GM18868 (cell line): Measurements from ENCODE around the gene CRADD.
"Not testable (repeated sequence)": the region's sequence is repeated elsewhere in the genome, so short reads cannot be mapped to it uniquely, and the experiment has no call there.

Source experiments
- ATAC-seq: cut with Tn5 transposase; IDR thresholded peaks from one replicate; pipeline ENCODE4 v1.9.1; 2021; ENCODE audit warnings: mild to moderate bottlenecking, moderate library complexity; ENCODE audit not compliant: unreplicated experiment

The CRADD gene

GRCh38 chr12:93754859-93755258 lies 77.7 kb downstream of the CRADD start:
- ATAC-seq = not testable (repeated sequence)

- ATAC-seq = no peak
Measured at GRCh38 chr12:93756288-93756687, 79.1 kb downstream of the CRADD start.

- no peak for ATAC-seq
Measured at GRCh38 chr12:93757792-93758694, 80.9 kb downstream of the CRADD start.

GRCh38 chr12:93758801-93759373 lies 81.7 kb downstream of the CRADD start:
- ATAC-seq = no peak

GRCh38 chr12:93759512-93760081 lies 82.4 kb downstream of the CRADD start:
- ATAC-seq = no peak

GRCh38 chr12:93760275-93760875 lies 83.2 kb downstream of the CRADD start:
- no peak for ATAC-seq

GRCh38 chr12:93762059-93762719 lies 85.0 kb downstream of the CRADD start:
- no peak for ATAC-seq

GRCh38 chr12:93762912-93763553 lies 85.9 kb downstream of the CRADD start:
- no peak for ATAC-seq

- ATAC-seq = no peak
Measured at GRCh38 chr12:93763746-93764147, 86.6 kb downstream of the CRADD start.

GRCh38 chr12:93766371-93766770 lies 89.2 kb downstream of the CRADD start:
- no peak for ATAC-seq

GRCh38 chr12:93766796-93767523 lies 89.8 kb downstream of the CRADD start:
- ATAC-seq = no peak

GRCh38 chr12:93767524-93767863 lies 90.3 kb downstream of the CRADD start:
- no peak for ATAC-seq

- no peak for ATAC-seq
Measured at GRCh38 chr12:93772003-93772700, 95.0 kb downstream of the CRADD start.

- no peak for ATAC-seq
Measured at GRCh38 chr12:93773122-93773871, 96.1 kb downstream of the CRADD start.

- no peak for ATAC-seq
Measured at GRCh38 chr12:93776581-93777018, 99.4 kb downstream of the CRADD start.

GRCh38 chr12:93777254-93777653 lies 100.1 kb downstream of the CRADD start:
- no peak for ATAC-seq

GRCh38 chr12:93778306-93778705 lies 101.1 kb downstream of the CRADD start:
- ATAC-seq = no peak

- no peak for ATAC-seq
Measured at GRCh38 chr12:93778766-93779165, 101.6 kb downstream of the CRADD start.
